ENCODE data around the gene MRPL46.

GRCh38 chr15:88506628-88507027 lies 39.4 kb upstream of the MRPL46 start:
- TF ChIP-seq POLR2AphosphoS5 (IDR thresholded peaks at IDR 0.05; ENCODE audit: insufficient read depth in 1 of 2, low read depth in 1 of 2) (no peak), CTCF (IDR thresholded peaks at IDR 0.05) (no peak), POLR2A (IDR thresholded peaks at IDR 0.05) (no peak)
